CD4-positive, alpha-beta T cell (primary cell): ENCODE data around the gene ACTRT2. TPM values are rescaled to one million over a fixed set of nuclear protein-coding genes. Genes with fewer than 3 reads are reported as not detected.

ENCODE experiments used
- ATAC-seq: fragments of 200-7000 bp; cut with Tn5 transposase; one replicate; pipeline ENCODE4 v1.10.0; 2022; ENCODE audit warnings: mild to moderate bottlenecking; ENCODE audit not compliant: poor library complexity
- CTCF ChIA-PET: fragments of 350-600 bp; sonication (Branson Sonifier 250); formaldehyde crosslinking; loops from one replicate; lab custom pipeline; 2021; ENCODE audit warnings: antibody characterized with exemption, inconsistent platforms; lab: Charles Lee
- POLR2A ChIA-PET: fragments of 350-600 bp; sonication (Branson Sonifier 250); formaldehyde crosslinking; loops from one replicate; lab custom pipeline; 2021; ENCODE audit warnings: antibody characterized with exemption, inconsistent platforms; lab: Charles Lee
- DNase-seq, 14 experiments: peaks; one replicate each; pipeline ENCODE4 v3.0.0-alpha.2; 2013 to 2020; ENCODE audit warnings: mixed read lengths in 2 of 14
- H3K27ac ChIP-seq, 2 donors: one replicate each; pipeline versions ENCODE4 v1.5.1 to v1.7.0; 2013; ENCODE audit warnings: low read length in 2 of 2, low read depth in 1 of 2, mild to moderate bottlenecking in 1 of 2
- H3K27me3 ChIP-seq, 2 experiments: 1 replicate in 1 of 2; 2 replicates in 1 of 2; pipeline versions ENCODE4 v1.6.1 to v1.7.0; 2013; ENCODE audit warnings: low read length in 2 of 2, control low read depth in 1 of 2, mild to moderate bottlenecking in 1 of 2, moderate library complexity in 1 of 2; ENCODE audit not compliant: insufficient read depth in 2 of 2, control insufficient read depth in 1 of 2
- H3K36me3 ChIP-seq: one replicate; pipeline ENCODE4 v1.6.1; 2013; ENCODE audit warnings: low read length, control low read depth; ENCODE audit not compliant: insufficient read depth
- H3K4me1 ChIP-seq: one replicate; pipeline ENCODE4 v1.6.1; 2013; ENCODE audit warnings: low read length, control low read depth; ENCODE audit not compliant: insufficient read depth
- H3K4me3 ChIP-seq: one replicate; pipeline ENCODE4 v1.5.1; 2013; ENCODE audit warnings: mild to moderate bottlenecking, low read length, moderate library complexity
- H3K9me3 ChIP-seq, 2 experiments: 1 replicate in 1 of 2; 2 replicates in 1 of 2; pipeline versions ENCODE4 v1.6.1 to v1.7.0; 2013; ENCODE audit warnings: low read length in 2 of 2, mild to moderate bottlenecking in 2 of 2, control low read depth in 1 of 2, moderate library complexity in 1 of 2; ENCODE audit not compliant: control insufficient read depth in 1 of 2, insufficient read depth in 1 of 2
- H3K27ac Mint-ChIP-seq: one replicate; pipeline ENCODE4 v1.8.0; 2020; ENCODE audit warnings: mixed read lengths
- H3K27me3 Mint-ChIP-seq: one replicate; pipeline ENCODE4 v1.8.0; 2021; ENCODE audit warnings: mixed read lengths
- H3K36me3 Mint-ChIP-seq: one replicate; pipeline ENCODE4 v1.8.0; 2021; ENCODE audit warnings: low read depth, mixed read lengths
- H3K4me1 Mint-ChIP-seq: one replicate; pipeline ENCODE4 v1.8.0; 2021; ENCODE audit warnings: low read depth, mixed read lengths
- H3K4me3 Mint-ChIP-seq: one replicate; pipeline ENCODE4 v1.8.0; 2020; ENCODE audit warnings: mild to moderate bottlenecking, mixed read lengths
- H3K9me3 Mint-ChIP-seq: one replicate; pipeline ENCODE4 v1.8.0; 2020; ENCODE audit warnings: mixed read lengths
- intact Hi-C, 2 experiments: fragments of 100-400 bp; cut with DNase I in 1 of 2; cut with micrococcal nuclease in 1 of 2; formaldehyde crosslinking; loops; one replicate each; pipeline versions ENCODE4 v1.15.1 to v1.9.0; 2023 to 2025; cut with DNase I, micrococcal nuclease
- total RNA-seq, 174 experiments: library from RNA in 2 of 174; stranded (reverse) in 2 of 174; gene quantifications; one replicate each; pipeline ENCODE4 v1.2.3 and lab custom pipeline; 2021 to 2026
- TF ChIP-seq, protein P1 (sequence below): fragments of 200-600 bp; IDR thresholded peaks from one replicate; pipeline ENCODE4 v1.8.0; 2022; ENCODE audit warnings: antibody characterized with exemption, mild to moderate bottlenecking

Gene ACTRT2
- total RNA-seq, 2 experiments from 2014 or later = not detected

GRCh38 chr1:2986549-2987305 lies 34.5 kb upstream of the ACTRT2 start:
- Mint-ChIP-seq H3K4me1 (no peaks in the 10 kb centered on the region), H3K27me3 (peaks cover 8% of the 10 kb centered on the region), H3K9me3 (no peaks in the 10 kb centered on the region), H3K36me3 (no peaks in the 10 kb centered on the region), H3K27ac (no peak overlapping the region), H3K4me3 (no peak overlapping the region)
- Histone ChIP-seq H3K4me3 (no peak overlapping the region), H3K36me3 (no peaks in the 10 kb centered on the region), H3K27ac (no peak overlapping the region), H3K27me3 (no peaks in the 10 kb centered on the region), H3K4me1 (no peaks in the 10 kb centered on the region), H3K9me3 (peaks cover 0 to 8% of the 10 kb centered on the region in 2 experiments)
- ChIA-PET CTCF (no interaction called here), POLR2A (no interaction called here)
- ATAC-seq = no peak
- no peak for DNase-seq
- TF ChIP-seq, protein P1, sequence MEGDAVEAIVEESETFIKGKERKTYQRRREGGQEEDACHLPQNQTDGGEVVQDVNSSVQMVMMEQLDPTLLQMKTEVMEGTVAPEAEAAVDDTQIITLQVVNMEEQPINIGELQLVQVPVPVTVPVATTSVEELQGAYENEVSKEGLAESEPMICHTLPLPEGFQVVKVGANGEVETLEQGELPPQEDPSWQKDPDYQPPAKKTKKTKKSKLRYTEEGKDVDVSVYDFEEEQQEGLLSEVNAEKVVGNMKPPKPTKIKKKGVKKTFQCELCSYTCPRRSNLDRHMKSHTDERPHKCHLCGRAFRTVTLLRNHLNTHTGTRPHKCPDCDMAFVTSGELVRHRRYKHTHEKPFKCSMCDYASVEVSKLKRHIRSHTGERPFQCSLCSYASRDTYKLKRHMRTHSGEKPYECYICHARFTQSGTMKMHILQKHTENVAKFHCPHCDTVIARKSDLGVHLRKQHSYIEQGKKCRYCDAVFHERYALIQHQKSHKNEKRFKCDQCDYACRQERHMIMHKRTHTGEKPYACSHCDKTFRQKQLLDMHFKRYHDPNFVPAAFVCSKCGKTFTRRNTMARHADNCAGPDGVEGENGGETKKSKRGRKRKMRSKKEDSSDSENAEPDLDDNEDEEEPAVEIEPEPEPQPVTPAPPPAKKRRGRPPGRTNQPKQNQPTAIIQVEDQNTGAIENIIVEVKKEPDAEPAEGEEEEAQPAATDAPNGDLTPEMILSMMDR = no peak
- intact Hi-C loops = no loop called here

DNA sequence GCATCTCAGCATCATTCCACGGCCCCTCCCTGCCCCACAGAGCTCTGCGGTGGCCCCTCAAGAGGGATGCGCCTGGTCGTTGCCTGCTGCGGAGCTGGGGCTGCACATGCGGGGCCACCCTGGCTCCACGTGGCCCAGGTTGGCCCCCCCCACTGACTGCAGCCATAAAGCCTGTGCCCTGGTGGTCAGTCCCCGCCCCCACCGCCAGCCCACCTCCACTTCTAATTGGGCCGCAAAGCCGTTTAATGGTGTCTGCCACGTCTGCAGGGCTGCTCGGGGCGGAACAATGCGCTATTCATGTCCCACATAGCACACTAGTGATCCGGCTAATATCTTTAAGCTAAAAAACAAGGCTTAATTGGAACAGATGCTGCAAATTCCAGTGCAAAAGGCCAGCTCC lies 33.5 kb upstream of the ACTRT2 start:
- Mint-ChIP-seq H3K4me3 (no peak overlapping the region), H3K27me3 (peaks cover 12% of the 10 kb centered on the region), H3K36me3 (no peaks in the 10 kb centered on the region), H3K27ac (no peak overlapping the region), H3K4me1 (no peaks in the 10 kb centered on the region), H3K9me3 (no peaks in the 10 kb centered on the region)
- no peak for DNase-seq
- intact Hi-C loops = no loop called here
- H3K4me1 ChIP-seq = no peaks in the 10 kb centered on the region
- TF ChIP-seq, protein P1 = no peak
- H3K36me3 ChIP-seq = no peaks in the 10 kb centered on the region
- H3K27me3 ChIP-seq = no peaks in the 10 kb centered on the region
- H3K27ac ChIP-seq = no peak overlapping the region
- POLR2A ChIA-PET = no interaction called here
- no peak overlapping the region for H3K4me3 ChIP-seq
- CTCF ChIA-PET = no interaction called here
- ATAC-seq = no peak
- H3K9me3 ChIP-seq = peaks cover 0 to 13% of the 10 kb centered on the region in 2 experiments

GRCh38 chr1:2988256-2988655 lies 33.0 kb upstream of the ACTRT2 start:
- intact Hi-C loops = no loop called here
- no peak overlapping the region for H3K4me3 ChIP-seq
- ChIA-PET CTCF (no interaction called here), POLR2A (no interaction called here)
- no peak overlapping the region for H3K27ac ChIP-seq
- Mint-ChIP-seq H3K27ac (no peak overlapping the region), H3K4me3 (no peak overlapping the region), H3K27me3 (peaks cover 14% of the 10 kb centered on the region), H3K9me3 (no peaks in the 10 kb centered on the region), H3K36me3 (no peaks in the 10 kb centered on the region), H3K4me1 (no peaks in the 10 kb centered on the region)
- no peaks in the 10 kb centered on the region for H3K36me3 ChIP-seq
- TF ChIP-seq, protein P1 = no peak
- ATAC-seq (no peak), DNase-seq (peak in 1 of 14 experiments; percentile 23)
- H3K9me3 ChIP-seq = peaks cover 0 to 13% of the 10 kb centered on the region in 2 experiments
- H3K27me3 ChIP-seq = no peaks in the 10 kb centered on the region
- H3K4me1 ChIP-seq = no peaks in the 10 kb centered on the region
